Endothelial cell of umbilical vein (primary cell): Measurements from ENCODE around the gene FAM111B. TPM values are rescaled to one million over a fixed set of nuclear protein-coding genes. Genes with fewer than 3 reads are reported as not detected.

Experiments
- BruUV-seq: library from RNA; stranded (reverse); fragments of 400-500 nt; replicated peaks from 2 replicates; lab custom pipeline; 2021; lab: Mats Ljungman, UMichigan
- CTCF ChIA-PET: fragments of 300-600, 350-600 bp; sonication (Branson Sonifier 250); formaldehyde crosslinking; loops from one replicate; lab custom pipeline; 2021; ENCODE audit warnings: antibody characterized with exemption, inconsistent platforms; lab: Charles Lee
- POLR2A ChIA-PET: fragments of 300-600, 350-600 bp; sonication (Branson Sonifier 250); formaldehyde crosslinking; loops from one replicate; lab custom pipeline; 2021; ENCODE audit warnings: antibody characterized with exemption, inconsistent platforms; lab: Charles Lee
- DNase-seq: peaks from one replicate; pipeline ENCODE4 v3.0.0-alpha.2; 2011; ENCODE audit warnings: low read depth, low spot score
- FAIRE-seq: peaks from 2 replicates; lab custom pipeline; 2011; peaks lifted over from hg19 to GRCh38; lab: Jason Lieb, UNC
- H2AFZ ChIP-seq: 2 replicates; pipeline ENCODE4 v1.6.0; 2012; ENCODE audit warnings: low read depth, low read length, control low read depth, inconsistent platforms
- H3K27ac ChIP-seq: 2 replicates; pipeline ENCODE4 v1.5.1; 2011; ENCODE audit warnings: low read depth, mild to moderate bottlenecking, control low read depth, low read length, moderate library complexity; ENCODE audit not compliant: insufficient read depth
- H3K27me3 ChIP-seq, 2 experiments: 2 replicates each; pipeline versions ENCODE4 v1.6.0 to v1.6.1; 2011; ENCODE audit warnings: low read length in 2 of 2, mixed read lengths in 1 of 2; ENCODE audit not compliant: control insufficient read depth in 2 of 2, insufficient read depth in 2 of 2
- H3K36me3 ChIP-seq, 2 experiments: 2 replicates in 1 of 2; 3 replicates in 1 of 2; pipeline ENCODE4 v1.5.1; 2011; ENCODE audit warnings: low read length in 2 of 2, mild to moderate bottlenecking in 1 of 2, moderate library complexity in 1 of 2; ENCODE audit not compliant: control insufficient read depth in 2 of 2, insufficient read depth in 2 of 2; ENCODE audit errors: extremely low read depth in 1 of 2
- H3K4me1 ChIP-seq: 3 replicates; pipeline ENCODE4 v1.5.1; 2011; ENCODE audit warnings: mild to moderate bottlenecking, low read length; ENCODE audit not compliant: control insufficient read depth, insufficient read depth; ENCODE audit errors: extremely low read depth
- H3K4me2 ChIP-seq: 2 replicates; pipeline ENCODE4 v1.6.1; 2011; ENCODE audit warnings: low read length, control low read depth, mixed read lengths; ENCODE audit not compliant: insufficient read depth
- H3K4me3 ChIP-seq, 3 experiments: fragments of 200-600 bp in 1 of 3; sonication (generic), shearing (Covaris generic) in 1 of 3; replicated peaks in 1 of 3; 2 replicates each; pipeline ENCODE4 v1.5.1; 2011 to 2016; ENCODE audit warnings: control low read depth in 3 of 3, low read length in 3 of 3, mild to moderate bottlenecking in 2 of 3, inconsistent platforms in 1 of 3, low read depth in 1 of 3, moderate library complexity in 1 of 3; ENCODE audit not compliant: insufficient read depth in 1 of 3
- H3K79me2 ChIP-seq: 2 replicates; pipeline ENCODE4 v1.6.0; 2012; ENCODE audit warnings: low read length, inconsistent platforms; ENCODE audit not compliant: control insufficient read depth, insufficient read depth
- H3K9ac ChIP-seq: replicated peaks from 2 replicates; pipeline ENCODE3; 2011; ENCODE audit warnings: low read length, control low read depth; ENCODE audit not compliant: insufficient read depth; ENCODE audit errors: extremely low read depth
- H3K9me1 ChIP-seq: replicated peaks from 3 replicates; pipeline ENCODE4 v1.6.0; 2011; ENCODE audit warnings: mild to moderate bottlenecking, low read length; ENCODE audit not compliant: control insufficient read depth, insufficient read depth; ENCODE audit errors: extremely low read depth
- H3K9me3 ChIP-seq: replicated peaks from 2 replicates; pipeline ENCODE4 v1.5.1; 2012; ENCODE audit warnings: low read length, inconsistent platforms; ENCODE audit not compliant: control insufficient read depth, insufficient read depth
- H4K20me1 ChIP-seq: replicated peaks from 2 replicates; pipeline ENCODE3; 2011; ENCODE audit warnings: mild to moderate bottlenecking, low read length; ENCODE audit not compliant: control insufficient read depth, insufficient read depth; ENCODE audit errors: extremely low read depth
- CTCF ChIP-seq, 2 donors: IDR thresholded peaks; 1 replicate in 1 of 2; 2 replicates in 1 of 2; pipeline ENCODE4 v1.5.1; 2011; ENCODE audit warnings: low read length in 2 of 2, mild to moderate bottlenecking in 2 of 2, moderate library complexity in 2 of 2, control low read depth in 1 of 2, inconsistent platforms in 1 of 2, low read depth in 1 of 2; ENCODE audit not compliant: insufficient read depth in 1 of 2; ENCODE audit errors: extremely low read depth in 1 of 2
- EZH2 ChIP-seq: IDR thresholded peaks from 2 replicates; pipeline ENCODE4 v1.6.1; 2012; ENCODE audit warnings: borderline replicate concordance, low read depth, mild to moderate bottlenecking, moderate library complexity, low read length, inconsistent platforms; ENCODE audit not compliant: severe bottlenecking
- FOS ChIP-seq: IDR thresholded peaks from 2 replicates; pipeline ENCODE4 v1.6.1; 2011; ENCODE audit warnings: mild to moderate bottlenecking, low read length, moderate library complexity, borderline replicate concordance; ENCODE audit not compliant: insufficient read depth
- GATA2 ChIP-seq: IDR thresholded peaks from 2 replicates; pipeline ENCODE4 v1.7.0; 2011; ENCODE audit warnings: low read depth, mild to moderate bottlenecking, moderate library complexity, mixed read lengths, low read length; ENCODE audit not compliant: insufficient read length, insufficient read depth
- JUN ChIP-seq: IDR thresholded peaks from 2 replicates; pipeline ENCODE4 v1.6.1; 2011; ENCODE audit warnings: borderline replicate concordance, low read depth; ENCODE audit not compliant: insufficient read length, insufficient read depth
- MAX ChIP-seq: IDR thresholded peaks from 2 replicates; pipeline ENCODE4 v1.6.1; 2011; ENCODE audit not compliant: insufficient read depth, insufficient read length
- MYC ChIP-seq: IDR thresholded peaks from one replicate; pipeline ENCODE4 v1.6.1; 2011; ENCODE audit warnings: mild to moderate bottlenecking, low read depth, low read length
- POLR2A ChIP-seq: IDR thresholded peaks from 2 replicates; pipeline ENCODE4 v1.6.1; 2012; ENCODE audit warnings: low read depth, mild to moderate bottlenecking, control low read depth, low read length
- POLR2AphosphoS5 ChIP-seq: IDR thresholded peaks from 2 replicates; pipeline ENCODE4 v1.6.1; 2012; ENCODE audit warnings: low read depth, mild to moderate bottlenecking, control low read depth, low read length, moderate library complexity; ENCODE audit not compliant: insufficient read depth
- dilution Hi-C: fragments of 300-500 bp; cut with MboI; formaldehyde crosslinking; loops from one replicate; pipeline ENCODE4 v1.15.0; 2019; ENCODE audit warnings: low sequenced_read_pairs; ENCODE audit not compliant: extremely low pct_ligation_motif_present
- intact Hi-C: fragments of 100-400 bp; cut with micrococcal nuclease; formaldehyde crosslinking; loops from one replicate; pipeline ENCODE4 v1.10.0; 2022
- polyA plus RNA-seq, 4 experiments: library from polyadenylated mRNA; depleted of rRNA in 3 of 4; stranded (reverse) in 3 of 4; unstranded in 1 of 4; fragments of >200 nt; gene quantifications; 2 replicates each; pipeline versions ENCODE4 v1.2.1 to v1.2.3, GENCODE V29; 2011 to 2012; ENCODE audit warnings: missing spikeins in 1 of 4
- total RNA-seq: library from RNA; stranded (reverse); gene quantifications from 2 replicates; pipeline ENCODE4 v1.2.3, GENCODE V29; 2021

FAM111B gene
- total and polyA plus RNA-seq, 2 donors (not counting 3 experiments of a cell fraction or from before 2014, with no cell fraction given) = 2.7 to 21.9 TPM

GRCh38 chr11:59114344-59114743, 7.3 kb downstream of the FAM111B start:
- Histone ChIP-seq H3K4me2 (no peak overlapping the region), H3K9me1 (no peaks in the 10 kb centered on the region), H3K36me3 (no peaks in the 10 kb centered on the region), H3K4me1 (no peaks in the 10 kb centered on the region), H3K79me2 (no peaks in the 10 kb centered on the region), H3K27ac (no peak overlapping the region), H2AFZ (no peak overlapping the region), H3K4me3 (no peak overlapping the region), H3K9me3 (no peaks in the 10 kb centered on the region), H4K20me1 (no peaks in the 10 kb centered on the region), H3K9ac (no peak overlapping the region), H3K27me3 (no peaks in the 10 kb centered on the region)
- ChIA-PET CTCF (interaction anchor here (1.2 kb wide), 1 partner anchor 21 kb away, joined by 4 read pairs; no protein-coding TSS in a partner anchor), POLR2A (no interaction called here)
- dilution Hi-C loops = no loop called here
- no peak for FAIRE-seq
- BruUV-seq = no TSS peak
- no peak for TF ChIP-seq GATA2
- TF ChIP-seq CTCF (IDR thresholded peaks at IDR 0.05; ENCODE audit: extremely low read depth in 1 of 2, insufficient read depth in 1 of 2, low read depth in 1 of 2, low read length in 2 of 2) = no peak
- no peak for TF ChIP-seq MYC
- DNase-seq = no peak
- intact Hi-C loops = no loop called here

GRCh38 chr11:59115553-59115952, 8.5 kb downstream of the FAM111B start:
- Histone ChIP-seq H3K27ac (no peak overlapping the region), H3K9me3 (no peaks in the 10 kb centered on the region), H3K4me1 (no peaks in the 10 kb centered on the region), H3K4me3 (no peak overlapping the region), H3K36me3 (no peaks in the 10 kb centered on the region), H3K9me1 (no peaks in the 10 kb centered on the region), H3K4me2 (no peak overlapping the region), H4K20me1 (no peaks in the 10 kb centered on the region), H3K27me3 (no peaks in the 10 kb centered on the region), H2AFZ (no peak overlapping the region), H3K9ac (no peak overlapping the region), H3K79me2 (no peaks in the 10 kb centered on the region)
- no TSS peak for BruUV-seq
- TF ChIP-seq EZH2 (no peak), CTCF (IDR thresholded peaks at IDR 0.05; ENCODE audit: extremely low read depth in 1 of 2, insufficient read depth in 1 of 2, low read depth in 1 of 2, low read length in 2 of 2) (no peak), FOS (no peak), POLR2A (no peak), JUN (no peak), GATA2 (no peak), MAX (no peak), POLR2AphosphoS5 (no peak), MYC (no peak)
- FAIRE-seq (no peak), DNase-seq (no peak)
- POLR2A ChIA-PET = no interaction called here
- intact Hi-C loops = no loop called here
- CTCF ChIA-PET = no interaction called here
- dilution Hi-C loops = no loop called here
